Hippocampal formation (tissue), 2 donors: ENCODE data around the gene SLC25A39.

ENCODE experiments used
- DNase-seq, 2 donors: peaks; one replicate each; lab custom pipeline; 2025; lab: John Stamatoyannopoulos, UW

The SLC25A39 gene

DNA sequence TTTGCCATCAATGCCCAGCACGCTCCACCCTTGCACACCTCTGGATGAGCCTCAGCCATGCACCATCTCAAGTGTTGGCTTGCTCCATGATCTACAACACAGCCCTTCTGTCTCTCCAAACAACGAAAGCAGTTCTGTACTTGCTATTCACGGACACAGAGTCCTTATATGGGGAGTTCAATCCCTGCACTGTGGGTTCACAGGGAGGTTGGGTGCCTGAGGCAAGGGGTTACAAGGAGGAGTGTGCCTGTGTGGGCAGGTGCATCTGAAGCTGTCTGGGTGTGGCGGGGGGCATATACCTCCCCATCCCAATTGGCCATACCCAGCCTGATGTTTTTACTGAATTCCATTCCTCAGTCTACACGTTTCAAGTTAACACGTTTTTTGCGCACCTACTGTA lies 10.6 kb downstream of the SLC25A39 start:
- no peak for DNase-seq

DNA sequence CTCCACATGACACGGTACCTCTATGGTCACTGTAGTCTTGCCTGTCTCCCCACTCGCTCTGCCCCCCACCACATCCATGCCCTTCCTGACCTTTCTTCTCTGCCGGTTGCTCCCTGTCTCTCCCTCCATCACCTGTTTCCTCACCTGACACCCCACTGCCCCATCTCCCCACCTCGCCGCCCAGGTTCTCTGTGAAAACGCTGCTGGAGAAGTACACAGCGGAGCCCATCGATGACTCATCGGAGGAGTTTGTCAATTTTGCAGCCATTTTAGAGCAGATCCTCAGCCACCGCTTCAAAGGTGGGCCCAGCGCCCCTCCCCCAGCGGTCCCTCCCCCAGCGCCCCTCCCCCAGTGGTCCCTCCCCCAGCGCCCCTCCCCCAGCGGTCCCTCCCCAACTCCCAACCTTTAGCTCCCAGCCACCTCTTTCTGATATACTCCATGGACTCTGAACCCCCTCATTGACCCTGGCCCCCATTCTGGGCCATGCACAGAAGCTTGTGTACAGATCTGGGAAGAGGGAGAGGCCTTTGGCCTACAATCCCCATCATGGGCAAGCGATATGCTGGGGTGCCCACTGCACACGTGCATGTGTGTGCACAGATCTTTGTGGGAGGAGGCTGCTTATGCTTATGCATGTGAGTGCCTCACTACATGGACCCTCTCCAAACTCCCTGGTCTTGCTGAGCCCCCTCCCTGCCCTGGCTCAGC lies 12.1 kb downstream of the SLC25A39 start:
- DNase-seq = no peak

DNA sequence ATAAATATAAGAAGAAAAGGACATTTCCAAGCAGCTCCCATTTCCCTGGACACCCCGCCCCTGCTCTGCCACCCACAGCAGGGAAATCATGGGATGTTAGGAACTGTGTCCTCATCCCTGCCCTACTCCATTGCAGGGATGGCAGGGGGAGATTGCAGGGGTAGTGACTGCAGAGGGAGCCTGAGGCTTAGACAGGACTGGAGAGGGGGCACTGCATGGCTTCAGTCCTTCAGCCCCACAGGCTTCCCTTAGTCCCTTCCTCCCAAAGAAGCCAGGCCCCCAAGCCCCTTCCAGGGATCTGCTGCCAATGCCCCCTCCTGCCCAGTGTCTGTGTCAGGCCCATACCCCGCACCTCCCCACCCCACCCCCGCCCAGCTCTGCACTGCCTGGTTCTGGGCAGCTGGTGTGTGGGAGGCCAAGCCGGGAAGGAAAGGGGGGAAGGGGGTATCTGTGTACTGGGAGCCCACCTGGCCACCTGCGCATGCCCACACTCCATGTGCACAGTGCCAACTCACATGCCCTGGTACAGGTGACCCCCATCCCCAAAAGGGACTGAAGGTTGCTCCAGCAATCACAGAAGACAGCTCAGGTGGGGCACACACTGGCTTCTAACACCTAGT lies 13.0 kb downstream of the SLC25A39 start:
- DNase-seq = no peak

DNA sequence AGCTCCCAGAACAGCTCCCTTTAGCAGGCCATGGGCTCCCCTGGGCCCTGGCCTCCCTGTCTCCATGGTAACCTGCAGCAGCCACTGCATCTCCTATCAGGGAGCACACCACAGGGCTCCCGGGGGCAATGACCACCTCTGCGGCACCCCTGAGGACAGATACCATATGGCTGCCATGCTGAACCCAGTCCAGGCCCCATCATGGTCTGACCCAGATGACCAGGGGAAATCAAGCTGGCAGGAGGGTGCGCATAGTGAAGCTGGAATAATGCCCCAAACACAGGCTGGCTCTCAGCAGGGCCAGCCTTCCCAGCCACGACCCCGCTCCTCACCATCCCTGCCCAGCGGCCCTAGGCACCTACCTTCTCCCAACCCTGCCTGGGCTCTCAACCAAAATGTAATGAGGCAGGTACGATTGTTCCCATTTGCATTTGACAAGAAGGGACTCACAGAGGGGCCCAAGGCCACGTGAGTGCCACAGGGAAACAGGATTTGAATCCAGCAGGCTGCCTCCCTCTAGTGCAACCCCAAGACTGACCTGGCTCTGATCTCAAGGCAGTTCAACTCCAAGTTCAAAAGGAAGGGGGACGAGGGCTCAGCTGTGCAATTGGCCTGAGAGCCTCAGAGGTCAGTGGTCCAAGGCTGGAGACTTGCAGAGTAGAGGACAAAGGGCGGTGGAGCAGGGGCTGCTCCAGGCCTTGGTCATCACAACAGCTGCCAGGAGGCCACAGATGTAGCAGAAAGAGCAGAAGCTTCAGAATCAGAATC lies 13.8 kb downstream of the SLC25A39 start:
- DNase-seq = no peak

DNA sequence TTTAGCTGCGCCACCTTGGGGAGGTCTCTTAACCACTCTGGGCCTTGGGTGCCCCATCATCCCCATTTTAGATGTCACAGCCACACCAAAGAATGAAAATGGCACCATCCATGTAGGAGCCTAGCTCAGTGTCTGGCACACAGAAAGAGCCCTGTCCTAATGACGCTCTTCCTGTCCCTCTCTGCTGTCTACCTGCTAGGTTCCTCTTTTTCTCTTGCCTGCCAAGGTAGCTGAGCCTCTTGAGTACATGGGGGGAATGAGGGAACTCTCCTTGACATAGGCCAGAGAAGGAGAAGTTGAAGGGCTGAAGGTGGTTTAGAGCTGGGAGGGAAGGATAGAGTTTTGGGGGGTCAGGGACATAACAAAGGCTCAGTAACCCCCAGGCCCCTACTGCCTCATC lies 14.4 kb downstream of the SLC25A39 start:
- DNase-seq = no peak

DNA sequence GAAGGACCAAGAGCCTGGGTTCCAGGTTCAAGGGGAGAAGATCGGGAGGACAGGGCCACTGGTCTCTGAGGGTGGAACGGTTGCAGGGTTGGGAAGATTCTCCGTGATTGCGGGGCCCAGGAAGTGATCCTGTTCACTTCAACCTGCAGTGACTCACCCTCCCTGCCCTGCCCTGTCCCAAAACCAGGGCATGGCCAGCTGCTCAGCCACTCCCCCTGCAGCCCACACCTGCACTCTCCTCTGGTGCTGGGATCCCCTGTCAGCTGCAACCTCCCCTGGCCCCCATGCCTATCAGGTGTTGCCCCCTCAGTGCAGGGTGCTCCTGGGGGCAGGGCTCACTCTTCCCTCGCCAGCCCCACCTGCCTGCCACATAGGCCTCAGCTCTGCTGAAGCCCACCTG lies 15.2 kb downstream of the SLC25A39 start:
- no peak for DNase-seq

DNA sequence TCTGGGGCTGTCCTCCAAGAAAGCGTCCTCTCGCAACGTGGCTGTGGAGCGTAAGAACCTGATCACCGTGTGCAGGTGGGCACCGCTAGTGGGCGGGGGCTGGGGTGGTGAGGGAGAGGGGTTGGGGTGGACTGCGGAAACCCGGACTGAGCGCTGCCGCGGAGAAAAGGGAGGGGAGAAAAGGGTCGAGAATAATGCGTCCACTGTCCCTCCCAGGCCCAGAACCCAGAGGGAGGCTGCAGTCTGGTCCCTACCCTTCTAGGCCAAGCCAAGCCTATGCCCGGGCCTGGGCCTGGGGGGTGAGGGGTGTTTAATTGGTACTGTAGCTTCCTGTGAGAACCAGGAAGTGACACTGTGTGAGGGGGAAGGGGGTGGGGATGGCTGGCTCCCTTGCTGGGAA lies 15.8 kb downstream of the SLC25A39 start:
- peak; percentile 41 to 44 for DNase-seq

DNA sequence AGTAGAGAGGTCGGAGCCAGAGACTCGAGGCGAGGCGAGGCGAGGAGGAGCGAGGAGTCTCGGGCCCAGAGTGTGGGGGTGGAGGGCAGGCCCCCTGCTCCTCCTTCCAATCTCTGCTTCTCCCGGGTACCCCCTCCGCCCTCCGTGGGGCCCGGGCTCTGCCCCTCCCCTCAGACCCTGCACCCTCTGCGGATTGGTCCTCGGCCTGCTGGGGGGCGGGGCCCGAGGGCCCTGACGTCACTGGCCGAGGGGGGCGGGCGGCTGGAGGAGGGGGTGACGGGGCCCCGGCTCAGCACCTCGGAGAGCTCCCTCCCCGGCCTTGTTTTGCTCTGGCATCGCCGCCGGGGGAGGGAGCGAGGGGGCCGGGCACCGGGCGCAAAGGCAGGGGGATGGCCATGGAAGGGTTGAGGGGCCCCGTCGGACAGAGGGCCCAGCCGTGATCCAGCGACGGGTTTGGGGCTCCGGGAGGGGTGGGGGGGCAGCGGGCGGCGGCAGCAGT lies 16.3 kb downstream of the SLC25A39 start, which contains the start of gene RUNDC3A:
Gene RUNDC3A (plus strand): TSS at position 282 of the 499 bp plus-strand sequence. CDS start 232 bp downstream, outside the sequence.
- peak; percentile 91 to 94 for DNase-seq

DNA sequence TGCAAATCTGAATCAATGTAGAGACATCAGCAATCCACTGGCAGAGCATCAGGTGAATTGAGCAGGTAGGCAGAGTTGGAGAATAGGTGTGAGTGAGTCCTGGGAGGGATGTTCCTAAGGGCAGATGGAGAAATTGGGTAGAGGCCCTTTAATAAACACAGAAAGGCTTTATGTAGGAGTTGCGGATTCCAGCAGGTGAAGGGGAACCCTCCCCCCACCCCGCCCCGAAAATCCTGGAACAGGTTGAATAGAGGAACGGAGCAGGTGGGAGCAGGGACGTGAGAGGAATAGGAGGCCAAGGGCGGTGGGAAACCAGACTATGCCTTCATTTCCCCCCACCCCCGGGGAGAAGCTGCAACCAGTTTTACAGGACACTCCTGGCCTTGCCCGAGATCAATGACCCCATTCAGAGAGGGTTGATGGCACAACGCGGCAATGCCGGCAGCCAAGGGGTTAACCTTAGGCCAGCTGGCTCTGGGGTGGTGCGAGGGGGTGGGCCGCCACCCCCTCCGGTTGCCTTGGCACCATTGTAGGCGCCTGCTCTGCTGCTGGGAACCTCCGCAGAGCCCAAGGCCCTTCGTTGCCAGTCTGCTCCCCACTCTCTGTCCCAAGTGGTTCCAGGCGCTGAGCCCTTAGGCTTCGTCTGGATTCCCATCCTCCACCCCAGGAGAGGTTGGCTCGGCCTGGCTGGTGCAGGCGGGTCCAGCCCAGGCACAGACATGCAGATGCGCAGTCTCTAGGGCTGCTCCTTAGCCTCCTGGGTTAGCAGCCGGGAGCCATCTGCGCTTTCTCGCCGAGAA lies 17.0 kb downstream of the SLC25A39 start:
- DNase-seq = peak; percentile 73 to 79

DNA sequence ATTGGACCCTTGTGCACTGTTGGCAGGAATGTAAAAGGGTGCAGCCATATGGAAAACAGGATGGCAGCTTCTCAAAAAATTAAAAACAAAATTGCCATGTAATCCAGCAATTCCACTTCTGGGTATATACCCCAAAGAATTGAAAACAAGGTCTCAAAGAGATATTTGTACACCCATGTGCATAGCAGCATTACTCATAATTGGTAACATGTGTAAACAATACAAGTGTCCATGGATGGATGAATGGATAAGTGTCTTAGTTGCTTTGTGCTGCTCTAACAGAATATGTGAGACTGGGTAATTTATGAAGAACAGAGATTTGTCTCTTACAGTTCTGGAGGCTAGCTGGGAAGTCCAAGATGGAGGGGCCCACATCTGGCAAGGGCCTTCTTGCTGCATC lies 20.0 kb downstream of the SLC25A39 start:
- no peak for DNase-seq

DNA sequence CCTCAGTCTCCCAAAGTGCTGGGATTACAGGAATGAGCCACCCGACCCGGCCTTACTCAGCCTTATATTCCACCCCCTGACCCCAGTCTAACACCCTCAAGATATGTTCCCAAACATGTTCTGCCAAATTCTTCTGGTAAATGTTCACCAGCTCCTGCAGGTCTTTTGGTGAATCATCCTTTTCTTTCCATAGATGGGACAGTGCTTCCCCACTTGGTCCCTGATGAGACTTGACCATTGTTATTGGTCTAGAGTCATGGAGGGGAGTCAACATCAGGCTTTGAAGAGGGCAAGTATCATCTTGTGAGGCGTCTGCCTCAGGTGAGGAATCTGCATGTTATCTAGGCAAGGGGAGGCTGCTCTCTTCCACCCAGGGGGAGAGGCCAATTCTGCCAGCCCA lies 26.6 kb downstream of the SLC25A39 start:
- no peak for DNase-seq

DNA sequence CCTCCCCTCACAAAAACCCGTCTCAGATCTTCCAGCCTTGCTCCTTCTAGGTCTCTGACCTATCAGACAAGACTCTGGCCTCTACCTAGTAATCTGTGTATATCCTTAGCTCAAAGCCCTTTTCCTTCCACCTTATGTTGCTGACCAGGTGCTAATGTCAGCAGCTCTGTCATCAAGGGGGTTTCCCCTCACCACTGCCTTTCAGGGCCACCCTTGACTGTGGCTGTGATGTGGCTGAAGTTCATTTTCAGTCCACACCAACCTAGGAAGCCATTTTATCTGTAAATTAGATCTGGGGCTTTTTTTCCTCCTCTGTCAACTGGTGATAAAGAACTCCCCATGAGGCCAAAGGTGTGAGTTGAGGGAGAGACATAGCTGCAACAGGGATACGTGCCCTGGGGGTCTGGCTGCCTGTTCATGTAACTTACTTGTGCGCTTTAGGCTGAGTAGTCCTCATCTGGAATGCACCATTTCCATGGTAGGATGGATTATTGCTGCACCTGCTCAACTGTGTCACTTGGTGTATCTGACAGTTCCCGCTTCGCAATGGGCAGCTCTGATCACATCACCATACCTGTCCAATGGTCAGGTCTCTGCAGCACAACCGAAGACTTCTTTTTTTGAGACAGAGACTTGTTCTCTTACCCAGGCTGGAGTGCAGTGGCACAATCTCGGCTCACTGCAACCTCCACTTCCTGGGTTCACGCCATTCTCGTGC lies 31.0 kb downstream of the SLC25A39 start:
- no peak for DNase-seq

DNA sequence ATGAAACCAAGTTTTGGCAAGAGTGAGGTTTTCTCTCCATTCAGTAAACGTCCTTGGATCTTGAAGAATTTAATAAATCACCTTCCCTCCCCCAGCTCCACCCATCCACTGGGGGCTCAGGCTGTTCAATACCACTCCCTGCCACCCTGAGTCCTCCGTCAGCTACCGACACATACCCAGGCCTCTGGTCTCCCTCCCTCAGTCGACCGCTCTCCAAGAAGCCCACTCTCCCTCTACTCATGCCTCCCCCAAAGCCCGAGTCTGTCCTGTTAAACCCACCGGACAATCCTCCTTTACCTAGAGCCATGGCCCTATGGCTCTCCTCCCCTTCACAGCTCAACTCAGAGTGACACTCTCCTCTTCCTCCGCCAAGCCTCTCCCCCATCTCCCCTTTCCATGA lies 37.0 kb downstream of the SLC25A39 start:
- DNase-seq = no peak

DNA sequence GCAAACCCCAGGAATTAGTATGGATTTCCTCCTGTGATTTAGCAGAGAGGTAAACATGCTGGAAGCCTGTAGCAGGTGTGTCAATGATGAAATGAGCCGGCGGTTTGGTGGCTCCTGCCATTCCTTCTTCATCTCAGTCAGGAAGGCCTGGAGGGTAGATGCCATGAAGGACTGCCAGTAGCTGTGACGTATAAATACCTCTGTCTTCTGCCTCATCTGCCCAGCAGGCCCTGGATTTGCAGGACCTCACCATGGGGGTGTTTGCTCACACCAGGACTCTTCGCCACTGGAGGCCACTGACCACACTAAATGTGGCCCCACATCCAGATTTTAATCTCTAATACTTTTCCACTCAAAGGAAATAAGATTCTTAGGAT lies 40.6 kb downstream of the SLC25A39 start:
- no peak for DNase-seq

DNA sequence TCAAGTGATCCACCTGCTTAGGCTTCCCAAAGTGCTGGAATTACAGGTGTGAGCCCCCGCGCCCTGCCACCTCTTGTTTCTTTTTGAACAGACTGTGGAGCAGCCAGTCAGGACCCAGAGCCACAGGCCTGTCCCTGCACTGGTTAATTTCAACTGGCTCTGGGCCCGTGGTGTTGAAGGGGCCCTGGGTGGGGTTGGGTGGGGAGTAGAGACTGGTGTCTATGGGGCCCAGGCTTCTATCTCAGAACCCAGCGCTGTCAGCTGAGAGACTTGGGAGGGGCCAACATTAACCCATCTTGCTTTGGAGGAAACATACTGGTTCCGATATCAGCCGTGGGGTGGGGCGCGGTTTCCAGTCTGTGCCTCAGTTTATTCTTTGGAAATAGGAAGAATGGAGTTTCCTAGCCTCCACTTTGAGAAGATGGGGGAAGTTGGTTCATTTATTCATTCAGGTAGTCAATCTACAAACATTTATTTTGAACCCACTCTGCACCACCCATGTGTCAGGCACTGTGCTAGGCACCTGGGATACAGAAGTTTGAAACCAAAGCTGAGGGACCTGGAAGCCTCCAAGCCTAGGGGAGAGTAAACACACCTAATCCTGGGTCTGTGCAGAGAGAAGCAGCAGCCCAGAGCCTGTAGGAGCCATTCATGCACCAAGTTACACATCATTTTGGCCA lies 41.1 kb downstream of the SLC25A39 start:
- DNase-seq = no peak

DNA sequence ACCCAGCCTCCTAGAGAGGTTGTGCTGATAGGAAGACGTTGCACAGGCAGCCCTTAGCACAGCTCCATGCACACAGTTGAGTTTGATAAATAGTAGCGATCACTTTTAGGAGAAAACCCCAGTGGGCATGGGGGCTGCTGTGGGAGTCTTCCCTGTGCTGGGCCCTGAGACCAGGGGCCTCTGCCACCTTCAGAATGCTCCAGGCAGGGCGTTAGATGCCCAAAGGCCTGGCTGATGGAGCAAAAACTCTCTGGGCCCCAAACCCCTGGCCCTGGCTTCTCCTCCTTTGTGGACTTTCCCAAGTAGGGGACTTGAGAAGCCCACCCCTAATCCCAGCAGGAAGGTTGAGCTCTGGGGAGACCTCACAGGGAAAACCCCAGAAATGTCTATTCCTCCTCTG lies 42.4 kb downstream of the SLC25A39 start:
- no peak for DNase-seq

DNA sequence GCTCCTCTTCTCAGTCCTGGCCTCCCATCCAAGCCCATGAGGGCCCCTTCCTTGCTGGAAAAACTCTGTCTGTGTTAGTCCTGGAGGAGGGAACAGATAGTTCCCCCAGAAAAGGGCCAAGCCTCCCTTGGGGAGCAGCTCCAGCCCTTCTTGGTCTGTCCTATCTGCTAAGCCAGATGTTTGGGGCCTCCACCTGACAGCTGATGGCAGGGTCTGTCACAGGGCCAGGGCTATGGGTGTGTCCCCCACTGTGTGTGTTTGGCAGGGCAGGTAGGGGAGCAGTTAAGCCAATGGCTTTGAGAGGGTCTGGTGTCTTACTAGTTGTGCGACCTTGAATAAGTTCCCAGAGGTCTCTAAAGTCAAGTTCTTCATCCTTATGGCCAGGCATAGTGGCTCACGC lies 43.1 kb downstream of the SLC25A39 start:
- DNase-seq = no peak

DNA sequence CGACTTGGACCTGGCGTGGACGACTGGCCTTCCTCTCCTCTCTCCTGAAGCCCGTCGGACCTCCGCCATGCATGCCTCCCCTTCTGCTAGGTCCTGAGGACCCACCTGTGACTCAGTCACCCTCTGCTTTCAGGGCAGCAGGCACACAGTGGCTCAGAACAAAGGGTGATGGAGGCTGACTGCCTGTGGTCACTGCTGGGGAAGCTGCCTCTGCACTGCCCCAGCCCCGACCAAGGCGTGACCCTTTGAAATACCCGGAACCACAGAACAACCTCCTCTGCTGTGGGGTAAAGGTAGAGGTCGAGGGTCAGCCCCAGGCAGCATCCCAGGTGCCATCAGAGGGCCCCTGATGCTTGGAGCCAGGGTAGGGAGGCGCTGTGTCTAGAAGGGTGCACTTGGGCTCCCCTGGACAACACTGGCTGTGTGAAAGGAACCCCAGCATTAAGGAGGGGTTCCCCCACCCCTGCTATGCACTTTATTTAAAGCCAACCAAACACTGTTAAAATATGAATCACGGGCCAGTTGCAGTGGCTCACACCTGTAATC lies 44.2 kb downstream of the SLC25A39 start:
- DNase-seq = no peak

DNA sequence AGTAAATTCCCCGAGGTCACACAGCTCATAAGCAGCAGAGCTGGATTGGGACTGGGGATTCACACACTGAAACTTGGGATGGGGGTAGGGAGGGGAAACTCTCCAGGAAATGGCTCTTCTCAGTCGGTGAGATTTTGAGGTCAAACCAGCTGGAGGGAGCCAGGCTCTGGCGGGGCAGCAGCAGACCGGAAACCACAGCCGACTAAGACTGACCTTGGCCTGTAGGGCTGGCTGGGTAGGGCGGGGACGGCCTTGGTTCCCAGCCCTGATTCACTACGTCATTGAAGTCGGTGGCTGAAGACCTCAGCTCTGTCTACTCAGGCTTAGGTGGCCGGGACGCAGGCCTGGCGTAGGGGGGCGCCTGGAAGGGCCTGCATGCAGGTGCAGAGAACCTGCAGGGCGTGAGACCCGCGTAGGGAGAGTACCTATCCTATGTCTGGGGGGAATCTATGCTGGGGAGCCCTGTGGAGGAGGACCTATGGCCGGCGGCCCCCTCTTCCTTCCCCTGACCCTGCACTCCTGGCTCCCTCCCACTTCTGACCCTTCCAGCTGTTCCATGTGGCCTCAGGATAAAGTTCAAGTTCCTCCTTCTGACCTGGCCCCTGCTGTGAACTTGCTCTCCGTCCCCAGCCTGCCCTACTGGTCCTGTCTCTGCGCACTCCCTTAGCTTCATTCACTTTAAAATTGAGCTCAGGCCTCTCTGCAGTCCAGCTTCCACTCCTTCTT lies 44.8 kb downstream of the SLC25A39 start:
- peak; percentile 3 to 53 for DNase-seq

DNA sequence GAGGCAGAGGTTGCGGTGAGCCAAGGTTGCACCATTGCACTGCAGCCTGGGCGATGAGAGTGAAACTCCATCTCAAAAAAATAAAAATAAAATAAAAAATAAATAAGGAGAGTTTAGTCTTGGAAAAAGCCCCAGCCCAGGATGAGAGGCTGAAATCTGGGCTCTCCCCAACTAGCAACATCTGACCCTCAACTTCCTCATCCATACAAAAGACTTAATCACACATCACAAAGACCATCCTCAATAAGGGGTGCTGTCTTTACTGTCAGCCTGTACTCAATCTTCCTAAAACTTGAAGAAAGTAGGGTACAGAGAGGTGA lies 45.3 kb downstream of the SLC25A39 start:
- DNase-seq = no peak
